ENCODE data around the gene GRM1. TPM values are rescaled to one million over a fixed set of nuclear protein-coding genes. Genes with fewer than 3 reads are reported as not detected.
A peak's percentile ranks its signal among the peaks of the same experiment; 100 is the strongest.

GRM1 gene
- total RNA-seq, 1 donor from 2014 or later: 0.75 TPM

GRCh38 chr6:146271163-146271562 lies 242.3 kb downstream of the GRM1 start:
- DNase-seq (ENCODE audit: low read depth): peak; percentile 64

DNA sequence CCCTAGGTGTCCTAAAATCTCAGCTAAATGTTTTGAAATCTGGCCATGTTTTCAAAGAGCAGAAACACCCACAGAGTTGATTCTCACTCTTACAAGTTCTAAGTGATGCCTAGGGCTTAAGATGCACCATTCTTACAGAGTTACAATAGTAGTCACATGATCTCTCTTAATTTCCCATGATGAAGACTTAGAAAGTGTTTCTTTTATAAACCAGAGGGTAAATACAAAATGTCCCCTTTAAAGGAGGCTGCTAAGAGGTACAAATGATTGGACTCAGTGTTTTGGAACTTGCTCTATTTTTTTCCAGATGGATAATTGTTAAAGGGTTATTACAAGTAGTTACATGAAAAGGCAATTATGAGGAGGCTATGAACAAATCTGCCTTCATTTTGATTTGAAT lies 244.6 kb downstream of the GRM1 start:
- DNase-seq (ENCODE audit: low read depth): no peak

GRCh38 chr6:146277142-146277541 lies 248.3 kb downstream of the GRM1 start:
- no peak for DNase-seq (ENCODE audit: low read depth)

DNA sequence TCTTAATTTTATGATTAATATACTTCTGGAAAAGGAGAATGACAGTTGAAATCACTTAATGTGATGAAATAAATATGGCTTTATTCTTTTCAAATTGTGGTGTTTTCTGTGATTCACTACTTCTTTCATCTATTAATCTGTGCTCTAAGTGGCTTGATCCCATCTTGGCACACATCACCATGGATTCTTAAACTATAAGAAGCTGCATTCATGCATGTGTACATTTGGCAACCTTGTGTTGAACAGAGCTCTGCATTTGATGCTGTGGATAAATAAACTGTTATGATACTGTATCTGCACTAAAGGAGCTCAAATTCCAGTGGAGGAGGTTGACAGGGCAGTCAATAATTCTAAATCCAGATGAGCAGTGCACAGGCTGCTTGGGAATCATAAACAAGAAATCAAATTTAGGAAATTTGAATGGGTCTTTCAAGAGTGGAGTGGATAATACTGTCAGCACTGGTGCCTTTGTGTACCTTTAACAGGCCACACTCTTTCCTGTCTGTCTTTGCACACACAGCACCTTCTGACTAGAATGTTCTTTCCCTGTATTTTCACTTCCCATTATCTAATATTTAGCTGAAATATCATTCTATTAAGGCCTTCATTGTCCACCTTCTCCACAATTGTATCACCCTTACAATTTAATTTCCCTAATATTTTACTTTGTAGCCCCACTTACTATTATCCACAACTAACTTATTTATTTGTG lies 252.9 kb downstream of the GRM1 start:
- DNase-seq (ENCODE audit: low read depth): no peak

DNA sequence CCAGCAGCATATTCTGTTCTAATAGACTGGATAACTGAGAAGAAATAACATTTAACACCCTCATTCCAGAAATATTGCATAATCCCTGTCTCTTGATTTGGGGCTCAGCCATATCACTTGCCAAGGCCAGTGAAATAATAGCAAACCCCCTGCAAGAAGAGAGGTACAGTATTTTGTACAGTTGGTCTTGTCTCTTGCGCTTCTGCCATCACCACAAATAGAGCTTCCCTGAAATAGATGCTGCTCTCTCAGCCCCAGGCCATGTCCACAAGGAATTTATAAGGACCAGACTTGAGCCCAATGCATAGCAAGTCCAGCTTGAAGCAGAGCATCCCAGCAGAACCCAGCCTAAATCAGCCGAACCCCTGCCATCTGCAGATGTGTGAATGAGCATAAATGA lies 254.0 kb downstream of the GRM1 start:
- no peak for DNase-seq (ENCODE audit: low read depth)

DNA sequence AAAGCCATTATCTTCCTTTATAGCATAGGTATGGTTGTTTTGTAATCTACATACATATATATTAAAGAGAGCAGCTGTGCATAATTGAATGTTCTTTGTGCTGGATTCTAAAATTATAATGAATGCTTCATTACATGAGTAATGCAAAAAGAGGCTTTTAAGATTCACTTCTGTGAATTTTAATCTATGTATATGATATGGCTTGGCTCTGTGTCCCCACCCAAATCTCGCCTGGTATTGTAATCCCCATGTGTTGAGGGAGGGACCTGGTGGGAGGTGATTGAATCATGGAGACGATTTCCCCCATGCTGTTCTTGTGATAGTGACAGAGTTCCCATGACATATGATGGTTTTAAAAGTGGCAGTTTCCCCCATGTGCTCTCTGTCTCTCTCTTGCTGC lies 255.4 kb downstream of the GRM1 start:
- DNase-seq (ENCODE audit: low read depth): no peak

DNA sequence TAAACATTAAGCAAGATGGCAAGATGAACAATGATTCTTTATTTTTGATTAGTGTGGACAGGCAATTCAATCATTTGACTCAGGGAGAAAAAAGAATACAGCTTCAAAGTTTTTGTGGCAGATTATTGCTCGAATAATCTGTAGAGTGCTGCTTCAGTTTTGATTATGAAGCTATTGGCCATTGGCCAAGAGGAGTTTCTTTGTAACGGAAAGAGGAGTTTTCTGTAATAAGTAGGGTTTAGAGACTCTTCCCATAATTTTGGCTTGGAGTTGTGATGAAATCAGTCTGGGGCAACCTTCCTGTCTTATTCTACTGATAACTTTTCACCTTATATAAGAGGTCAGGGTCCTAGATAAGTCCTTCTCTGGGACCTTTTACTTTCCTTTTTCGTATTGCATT lies 258.1 kb downstream of the GRM1 start:
- no peak for DNase-seq (ENCODE audit: low read depth)

DNA sequence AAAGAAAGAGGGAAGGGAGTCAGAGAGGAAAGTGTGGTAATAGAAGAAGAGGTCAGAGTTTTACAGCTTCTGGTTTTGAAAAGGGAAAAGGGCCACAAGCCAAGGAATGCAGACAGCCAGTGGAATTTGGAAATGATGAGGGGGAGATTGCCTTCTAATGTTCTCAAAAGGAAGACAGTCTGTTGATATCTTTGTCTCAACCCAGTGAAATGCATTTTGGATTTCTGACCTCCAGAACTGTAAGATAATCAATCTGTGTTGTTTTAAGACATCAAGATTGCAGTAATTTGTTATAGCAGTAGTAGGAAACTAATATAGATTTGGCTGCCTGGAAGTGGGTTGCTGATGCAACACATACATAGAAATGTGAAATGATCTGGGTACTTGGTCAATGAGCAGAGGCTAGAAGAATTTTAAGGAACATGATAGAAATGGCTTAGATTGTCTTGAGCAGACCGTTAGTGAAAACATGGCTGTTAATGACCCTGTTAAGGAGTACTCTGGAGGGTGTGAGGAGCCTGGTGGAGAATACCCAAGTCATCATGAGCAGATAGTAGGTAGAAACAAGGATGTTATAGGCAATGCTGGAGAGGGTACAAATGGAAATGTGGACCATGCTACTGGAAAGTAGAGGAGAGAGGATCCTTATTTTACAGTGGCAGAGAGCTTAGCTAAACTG lies 259.0 kb downstream of the GRM1 start:
- DNase-seq (ENCODE audit: low read depth): no peak

GRCh38 chr6:146289816-146290588 lies 261.1 kb downstream of the GRM1 start:
- DNase-seq (ENCODE audit: low read depth): peak; percentile 90

DNA sequence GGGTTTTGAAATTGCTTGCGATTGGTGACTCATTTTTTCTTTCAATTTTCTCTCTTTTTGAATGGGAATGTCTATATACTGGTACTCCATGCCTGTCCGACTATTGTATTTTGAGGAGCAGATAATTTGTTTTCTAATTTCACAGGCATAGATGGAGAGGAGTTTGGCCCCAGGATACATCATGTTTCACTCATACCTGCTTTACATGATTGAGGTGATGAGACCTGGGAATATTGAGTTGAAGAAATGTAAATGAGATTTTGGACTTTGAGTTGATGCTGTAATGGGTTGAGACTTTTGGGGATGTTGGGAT lies 261.7 kb downstream of the GRM1 start:
- DNase-seq (ENCODE audit: low read depth): no peak

DNA sequence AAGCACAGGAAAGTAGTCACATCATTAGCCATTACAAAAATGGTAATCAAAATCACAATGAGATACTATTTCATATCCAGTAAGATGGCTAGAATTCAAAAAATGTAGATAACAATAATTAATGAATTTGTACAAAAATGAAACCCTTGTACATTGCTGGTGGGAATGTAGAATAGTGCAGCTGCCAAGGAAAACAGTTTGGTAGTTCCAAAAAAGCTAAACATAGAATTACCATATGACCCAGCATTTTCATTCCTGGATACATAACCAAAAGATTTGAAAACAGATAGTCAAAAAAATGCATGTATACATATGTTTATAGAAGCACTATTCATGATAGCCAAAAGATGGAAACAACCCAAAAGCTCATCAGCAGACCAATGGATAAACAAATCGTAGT lies 263.6 kb downstream of the GRM1 start:
- no peak for DNase-seq (ENCODE audit: low read depth)

DNA sequence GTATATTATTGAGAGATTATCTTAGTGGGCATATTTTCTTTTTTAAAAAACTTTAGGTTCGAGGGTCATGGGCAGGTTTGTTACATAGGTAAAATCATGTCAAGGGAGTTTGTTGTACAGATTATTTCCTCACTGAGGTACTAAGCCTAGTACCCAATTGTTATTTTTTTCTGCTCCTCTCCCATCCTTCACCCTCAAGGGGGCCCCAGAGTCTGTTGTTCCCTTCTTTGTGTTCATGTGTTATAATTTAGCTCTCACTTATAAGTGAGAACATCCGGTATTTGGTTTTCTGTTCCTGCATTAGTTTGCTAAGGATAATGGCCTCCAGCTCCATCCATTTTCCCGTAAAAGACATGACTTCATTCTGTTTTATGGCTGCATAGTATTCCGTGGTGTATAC lies 266.8 kb downstream of the GRM1 start:
- DNase-seq (ENCODE audit: low read depth): no peak

DNA sequence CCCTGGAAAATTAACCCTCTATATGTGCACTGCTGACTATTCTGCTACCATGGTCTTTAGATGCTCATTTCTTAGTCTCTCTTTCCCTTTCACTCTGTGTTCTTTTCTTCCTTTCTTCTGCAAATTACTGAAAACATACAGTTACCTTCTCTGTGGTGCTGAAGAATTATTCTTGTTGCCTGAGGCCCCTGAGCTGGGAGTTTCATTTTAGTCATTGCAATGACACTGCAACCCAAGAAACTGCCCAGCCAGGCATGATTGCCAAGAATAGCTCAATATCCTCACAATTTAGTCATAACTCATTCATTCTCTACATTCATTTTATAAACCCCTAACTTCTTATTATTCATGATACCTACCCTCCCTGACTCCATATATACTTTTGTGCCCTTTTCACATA lies 269.0 kb downstream of the GRM1 start:
- no peak for DNase-seq (ENCODE audit: low read depth)

DNA sequence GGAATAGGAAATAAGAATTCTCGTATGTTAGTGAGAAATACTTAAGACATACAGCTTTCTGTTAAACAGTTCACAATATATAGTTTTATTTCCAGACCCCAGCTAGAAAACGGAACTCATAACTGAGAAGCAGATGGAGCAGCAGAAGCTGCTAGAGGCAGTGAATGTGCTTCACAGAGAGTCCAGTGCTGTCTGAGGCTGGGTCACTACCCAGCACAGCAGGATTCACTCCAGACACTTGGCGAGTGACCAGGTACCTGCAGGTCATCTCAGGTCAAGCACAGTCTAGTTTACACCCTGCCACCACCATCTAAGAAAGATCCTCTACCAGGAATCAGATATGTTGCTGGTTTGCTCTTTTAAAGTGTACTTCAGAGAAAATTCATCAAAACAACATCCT lies 271.7 kb downstream of the GRM1 start:
- no peak for DNase-seq (ENCODE audit: low read depth)

- DNase-seq (ENCODE audit: low read depth): no peak
These were observed 272.9 kb downstream of the GRM1 start for GRCh38 chr6:146301764-146302163.

DNA sequence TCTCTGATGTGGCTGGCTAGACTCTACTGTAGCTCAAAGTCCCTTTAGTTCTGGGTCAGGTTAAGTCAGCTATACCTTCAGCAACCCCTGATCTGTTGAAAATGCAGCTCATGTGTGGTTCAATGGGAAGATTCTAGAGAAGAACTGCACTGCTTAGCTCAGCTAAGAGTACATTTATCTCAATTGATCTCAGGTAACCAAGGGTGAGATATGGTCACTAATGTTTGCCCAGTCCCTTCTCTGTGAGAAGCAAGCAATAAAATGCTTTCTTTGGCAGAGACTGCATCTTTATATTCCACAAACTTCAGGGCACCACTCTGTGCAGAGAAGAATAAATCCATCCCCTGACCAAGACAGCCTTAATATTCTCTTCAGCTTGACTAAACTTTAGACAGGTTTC lies 274.1 kb downstream of the GRM1 start:
- DNase-seq (ENCODE audit: low read depth): no peak

GRCh38 chr6:146304181-146304580 lies 275.3 kb downstream of the GRM1 start:
- DNase-seq (ENCODE audit: low read depth): no peak

DNA sequence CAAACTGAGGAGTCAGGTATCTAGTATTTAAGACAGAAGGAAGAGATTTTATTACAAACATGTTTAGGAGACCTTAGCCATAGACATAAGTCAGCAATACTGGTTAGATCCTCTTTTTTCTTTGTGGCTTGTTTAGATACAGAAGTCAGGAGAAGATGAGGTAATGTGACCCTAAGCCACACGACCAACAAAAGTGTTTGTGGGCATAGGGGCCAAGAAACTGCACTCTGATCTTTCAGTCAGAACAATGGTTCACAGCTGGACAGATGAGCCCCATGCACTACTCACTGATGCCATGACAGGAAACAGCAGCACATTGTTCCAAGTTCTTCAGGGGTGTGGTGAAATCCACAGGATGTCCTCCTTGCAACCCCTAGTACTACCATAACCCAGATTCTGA lies 276.2 kb downstream of the GRM1 start:
- DNase-seq (ENCODE audit: low read depth): peak; percentile 17

- no peak for DNase-seq (ENCODE audit: low read depth)
These were observed 277.1 kb downstream of the GRM1 start for GRCh38 chr6:146305951-146306350.

DNA sequence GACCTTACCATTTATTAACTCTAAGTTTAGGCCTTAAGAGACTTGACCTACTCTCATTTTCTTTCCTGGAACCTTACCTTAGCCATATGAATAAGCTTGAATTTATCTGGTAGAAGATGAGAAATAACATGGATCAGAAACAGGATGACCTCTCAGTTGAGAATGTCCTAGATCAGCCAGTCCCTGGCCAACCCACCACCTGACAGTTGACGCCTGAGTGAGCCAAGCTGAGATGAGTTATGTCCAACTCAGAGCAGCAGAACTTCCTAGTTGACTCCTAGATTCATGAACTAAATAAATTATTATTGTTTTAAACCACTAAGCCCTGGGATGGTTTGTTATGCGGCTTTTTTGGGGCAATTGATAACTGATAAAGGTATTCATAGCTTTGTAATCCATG lies 281.8 kb downstream of the GRM1 start:
- no peak for DNase-seq (ENCODE audit: low read depth)

GRCh38 chr6:146311079-146311478 lies 282.2 kb downstream of the GRM1 start:
- DNase-seq (ENCODE audit: low read depth): no peak

GRCh38 chr6:146312608-146313007 lies 283.7 kb downstream of the GRM1 start:
- DNase-seq (ENCODE audit: low read depth): peak; percentile 90

Measured in myocyte (in vitro differentiated cells).